Germinal center (tissue), 1 donor: Measurements from ENCODE around the gene MAPK8IP2.

Experiments
- DNase-seq: peaks from one replicate; pipeline ENCODE4 v3.0.0; 2012; ENCODE audit warnings: mixed read lengths, low spot score

Gene MAPK8IP2

DNA sequence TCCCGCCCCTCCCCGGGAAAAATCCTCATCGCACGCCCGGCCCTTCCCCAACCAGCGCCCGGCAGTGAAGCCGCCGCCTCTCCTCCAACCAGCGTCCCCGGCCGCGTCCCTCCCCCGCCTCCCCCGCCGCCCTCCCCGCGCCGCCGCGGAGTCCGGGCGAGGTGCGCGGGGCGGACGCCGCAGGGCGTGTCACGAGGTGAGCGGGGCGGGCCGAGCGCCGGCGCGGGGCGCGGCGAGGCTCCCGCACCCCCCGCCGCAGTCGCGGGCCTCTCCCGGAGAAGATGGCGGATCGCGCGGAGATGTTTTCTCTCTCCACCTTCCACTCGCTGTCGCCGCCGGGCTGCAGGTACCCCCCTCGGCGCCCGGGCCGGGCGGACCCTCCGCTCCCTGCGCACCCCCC, at the start of gene MAPK8IP2:
TSS of gene MAPK8IP2 (plus strand) at position 256 of the 400 bp plus-strand sequence. CDS start at position 282, 26 bp downstream.
- peak; percentile 38 for DNase-seq

DNA sequence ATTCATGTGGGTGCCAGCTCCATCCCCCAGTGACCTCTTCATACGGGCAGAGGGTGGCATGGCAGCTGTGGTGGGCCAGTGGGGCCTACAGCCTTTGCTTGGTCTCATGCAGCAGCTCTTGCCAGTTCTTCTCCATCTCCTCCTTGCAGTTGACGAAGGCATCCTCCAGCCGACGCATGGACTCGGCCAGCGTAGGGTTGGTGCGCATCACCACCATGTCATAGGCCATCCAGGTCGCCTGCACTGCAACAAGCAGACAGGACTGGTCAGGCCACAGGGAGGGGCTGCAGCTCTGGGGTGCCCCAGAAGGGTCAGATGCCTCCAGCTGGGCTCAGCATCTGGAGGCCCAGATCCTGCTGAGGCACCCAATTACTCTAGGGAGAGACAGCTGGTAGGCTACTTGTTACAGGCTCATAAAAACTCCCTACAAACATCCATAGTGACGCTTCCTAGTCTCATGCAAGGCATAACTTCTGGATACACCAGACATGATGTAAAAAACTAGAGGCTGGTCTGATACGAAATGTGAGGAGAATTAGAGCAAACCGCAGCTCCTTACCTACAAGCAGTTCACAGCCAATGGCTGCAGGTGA, 49.3 kb upstream of the MAPK8IP2 start:
- DNase-seq: no peak

DNA sequence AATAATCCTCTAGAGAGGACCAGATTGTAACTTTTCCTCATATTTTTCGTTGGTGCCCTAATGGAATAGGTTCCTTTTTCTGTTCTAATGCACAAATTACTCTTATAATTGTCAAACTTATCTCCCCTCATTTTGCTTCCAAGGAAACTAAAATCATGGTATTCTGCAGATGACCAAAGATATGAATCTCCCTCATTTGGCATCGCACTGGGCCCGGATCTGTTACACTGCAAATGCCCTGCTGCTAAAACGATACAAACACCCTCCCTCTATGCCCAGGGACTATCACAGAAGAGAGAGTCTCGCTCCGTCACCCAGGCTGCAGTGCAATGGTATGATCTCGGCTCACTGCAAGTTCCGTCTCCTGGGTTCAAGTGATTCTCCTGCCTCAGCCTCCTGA, 47.3 kb upstream of the MAPK8IP2 start:
- no peak for DNase-seq

DNA sequence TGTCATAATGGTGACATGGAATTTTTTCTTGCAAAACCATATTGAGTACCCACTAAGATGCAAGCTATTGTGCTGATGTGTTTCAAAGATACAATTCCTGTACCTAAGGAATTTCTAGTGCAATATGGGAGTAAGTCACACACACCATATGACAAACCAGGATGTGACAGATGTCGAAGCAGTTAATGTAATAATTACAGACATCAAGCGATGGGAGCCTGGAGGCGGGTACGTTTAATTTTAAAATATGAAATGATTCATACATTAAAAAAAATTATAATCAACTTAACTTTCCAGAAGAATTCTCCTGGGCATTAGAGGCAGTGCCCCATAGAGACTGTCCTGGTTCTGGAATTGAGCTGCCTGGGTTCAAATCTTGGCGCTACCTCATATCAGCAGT, 43.9 kb upstream of the MAPK8IP2 start:
- no peak for DNase-seq

DNA sequence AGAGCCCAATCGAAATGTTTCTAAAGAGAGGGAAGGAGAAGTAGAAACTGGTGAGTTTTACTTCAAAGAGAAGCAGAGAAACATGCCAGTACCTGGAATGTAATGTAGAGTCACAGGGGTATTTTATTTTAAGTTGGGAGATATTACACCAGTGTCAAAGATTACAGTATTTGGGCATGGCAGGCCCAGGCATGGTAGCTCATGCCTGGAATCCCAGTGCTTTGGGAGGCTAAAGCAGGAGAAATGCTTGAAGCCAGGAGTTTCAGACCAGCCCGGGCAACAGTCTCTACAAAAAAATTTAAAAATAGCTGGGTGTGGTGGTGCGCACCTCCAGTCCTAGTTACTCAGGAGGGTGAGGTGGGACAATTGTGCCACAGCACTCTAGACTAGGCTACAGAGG, 40.6 kb upstream of the MAPK8IP2 start:
- DNase-seq: no peak

DNA sequence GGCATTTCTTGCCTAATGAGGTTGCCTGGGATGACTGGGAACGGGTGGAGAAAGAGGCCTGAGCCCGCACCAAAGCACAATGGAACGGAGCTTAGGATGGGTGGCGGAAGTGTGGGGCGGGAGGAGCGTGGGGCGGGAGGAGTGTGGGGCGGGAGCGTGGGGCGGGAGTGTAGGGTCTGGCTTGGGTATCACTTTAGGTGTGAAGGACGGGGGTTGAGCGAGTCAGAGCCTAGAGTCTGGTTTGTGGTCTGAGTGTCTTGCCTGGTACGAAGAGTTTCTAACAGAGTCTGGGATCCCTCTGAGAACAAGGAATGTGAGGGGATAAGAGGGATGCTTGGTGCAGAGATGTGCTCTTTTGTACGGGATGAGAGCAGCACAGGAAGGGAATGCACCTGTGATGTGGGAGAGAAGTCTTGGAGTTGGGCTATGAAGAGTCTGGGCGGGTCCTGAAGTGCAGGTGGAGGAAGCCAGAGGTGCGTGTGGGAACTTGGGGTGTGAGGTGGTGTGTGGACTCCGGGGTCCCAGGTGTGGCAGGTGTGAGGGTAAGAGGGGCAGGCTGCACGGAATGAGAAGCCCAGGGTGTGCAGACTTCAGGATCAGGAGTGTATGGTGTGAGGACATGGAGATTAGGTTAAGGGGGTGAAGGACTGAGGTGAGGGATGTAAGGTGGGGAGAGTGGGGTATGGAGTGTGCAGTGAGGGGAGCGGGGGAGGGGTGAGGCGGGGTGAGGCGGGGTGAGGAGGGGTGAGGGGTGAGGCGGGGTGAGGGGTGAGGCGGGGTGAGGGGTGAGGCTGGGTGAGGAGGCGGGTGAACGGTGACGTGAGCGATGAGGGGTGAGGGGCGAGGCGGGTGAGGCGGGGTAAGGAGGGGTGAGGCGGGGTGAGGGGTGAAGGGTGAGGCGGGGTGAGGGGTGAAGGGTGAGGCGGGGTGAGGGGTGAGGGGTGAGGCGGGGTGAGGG, 38.9 kb upstream of the MAPK8IP2 start:
- DNase-seq: no peak

DNA sequence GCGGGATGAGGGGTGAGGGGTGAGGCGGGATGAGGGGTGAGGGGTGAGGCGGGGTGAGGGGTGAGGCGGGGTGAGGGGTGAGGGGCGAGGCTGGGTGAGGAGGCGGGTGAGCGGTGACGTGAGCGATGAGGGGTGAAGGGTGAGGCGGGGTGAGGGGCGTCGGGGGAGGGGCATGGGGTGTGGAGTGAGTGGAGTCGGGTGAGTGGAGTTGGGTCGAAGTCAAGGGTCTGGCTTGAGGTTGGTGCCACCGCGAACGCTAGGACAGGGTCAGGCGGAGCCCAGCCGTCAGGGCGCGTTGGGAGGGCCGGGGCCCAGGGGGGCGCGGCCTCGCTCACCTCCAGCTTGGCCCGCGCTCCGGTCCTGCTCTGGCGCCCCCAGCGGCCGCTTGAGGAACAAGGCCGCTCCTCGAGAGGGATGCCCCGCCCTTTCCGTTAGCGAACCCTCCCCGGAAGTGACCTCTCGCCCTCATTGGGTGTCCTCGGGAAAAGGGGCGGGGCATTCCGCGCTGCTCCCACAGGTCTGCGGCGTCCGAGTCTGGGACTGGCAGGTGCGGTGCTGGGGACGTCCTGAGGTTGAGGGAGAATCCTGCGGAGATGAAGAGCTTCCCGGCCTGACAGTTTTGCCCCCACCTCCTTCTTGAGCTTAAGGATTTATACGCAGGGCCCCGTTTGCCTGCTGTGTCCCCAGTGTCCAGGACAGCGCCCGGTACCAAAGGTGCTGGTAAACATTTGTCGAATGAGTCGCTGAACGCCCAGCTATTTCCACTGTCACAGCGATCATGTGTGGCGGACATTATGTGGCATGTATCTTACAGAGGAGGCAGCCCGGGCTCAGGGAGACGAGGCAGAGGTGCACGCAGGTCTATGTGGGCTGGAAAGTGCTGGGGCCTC, 37.8 kb upstream of the MAPK8IP2 start, which contains the start of gene SYCE3:
TSS of gene SYCE3 (minus strand) at position 397 of the 890 bp plus-strand sequence. CDS start 6,514 bp downstream, outside the sequence.
- peak; percentile 93 for DNase-seq

DNA sequence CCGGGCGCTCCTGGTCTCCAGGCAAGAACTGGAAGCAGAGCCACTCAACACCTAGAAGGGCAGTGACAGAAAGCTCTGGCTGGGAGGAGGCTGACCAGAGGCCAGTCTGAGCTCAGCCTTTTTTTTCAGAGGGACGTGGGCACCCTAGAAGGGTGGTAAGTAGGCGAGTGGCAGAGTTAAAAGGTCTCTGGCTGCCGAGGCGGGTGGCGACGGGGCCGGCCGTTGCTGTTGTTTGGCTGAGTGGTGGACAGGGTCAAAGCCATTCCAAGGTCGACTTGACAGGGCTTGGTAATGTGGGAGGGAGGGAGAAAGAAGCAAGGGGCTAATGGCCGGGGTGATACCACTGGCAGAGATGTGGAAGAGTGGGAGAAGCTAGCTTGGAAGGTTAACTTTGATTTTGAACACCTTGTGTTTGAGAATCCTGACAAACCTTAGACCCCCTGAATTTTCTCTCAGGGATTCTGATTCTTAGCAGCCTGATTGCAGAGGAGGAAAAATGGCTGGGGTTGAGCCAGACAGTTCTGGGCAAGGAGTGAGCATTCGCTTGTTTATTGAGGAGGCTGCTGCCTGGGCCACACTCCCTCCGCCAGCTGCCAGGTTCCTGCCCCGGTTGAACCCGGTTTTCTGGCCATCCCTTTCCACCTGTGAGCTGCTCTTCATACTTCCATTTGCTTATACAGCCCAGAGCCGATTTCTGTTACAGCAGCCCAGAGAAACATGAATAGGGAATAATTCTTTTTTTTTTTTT, 37.0 kb upstream of the MAPK8IP2 start:
- no peak for DNase-seq

DNA sequence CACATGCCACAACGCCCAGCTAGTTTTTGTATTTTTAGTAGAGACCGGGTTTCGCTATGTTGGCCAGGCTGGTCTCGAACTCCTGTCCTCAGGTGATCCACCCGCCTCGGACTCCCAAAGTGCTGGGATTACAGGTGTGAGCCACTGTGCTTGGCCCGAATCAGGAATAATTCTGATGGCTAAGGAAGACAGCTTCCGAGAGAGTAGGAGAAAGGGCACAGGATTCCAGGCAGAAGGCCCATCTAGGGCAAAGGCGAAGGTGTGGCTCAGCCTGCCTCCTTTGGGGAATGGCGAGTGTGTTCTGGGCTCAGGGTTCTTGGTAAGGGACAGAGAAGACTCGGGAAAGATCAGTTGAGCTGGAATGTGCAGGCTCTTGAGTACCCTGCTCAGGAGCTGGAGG, 36.3 kb upstream of the MAPK8IP2 start:
- DNase-seq: no peak

DNA sequence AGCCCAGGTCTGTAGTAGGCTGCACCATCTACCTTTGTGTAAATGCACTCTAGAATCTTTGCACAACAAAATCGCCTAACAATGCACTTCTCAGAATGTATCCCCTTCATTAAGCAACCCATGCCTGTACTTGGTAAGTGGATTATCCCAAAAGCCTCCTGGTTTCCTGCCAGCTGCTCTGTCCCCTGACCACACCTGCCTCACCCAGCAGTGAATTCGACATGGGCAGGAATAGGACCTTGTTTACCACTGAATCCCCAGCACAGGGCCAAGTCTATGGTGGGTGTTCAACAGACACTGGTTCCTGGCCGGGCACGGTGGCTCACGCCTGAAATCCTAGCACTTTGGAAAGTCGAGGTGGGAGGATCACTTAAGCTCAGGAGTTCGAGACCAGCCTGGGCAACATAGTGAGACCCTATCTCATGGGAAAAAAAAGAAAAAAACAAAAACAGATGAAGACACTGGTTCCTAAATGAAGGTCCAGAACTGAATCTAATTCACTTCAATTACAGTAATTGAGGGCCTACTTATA, 32.8 kb upstream of the MAPK8IP2 start:
- no peak for DNase-seq

DNA sequence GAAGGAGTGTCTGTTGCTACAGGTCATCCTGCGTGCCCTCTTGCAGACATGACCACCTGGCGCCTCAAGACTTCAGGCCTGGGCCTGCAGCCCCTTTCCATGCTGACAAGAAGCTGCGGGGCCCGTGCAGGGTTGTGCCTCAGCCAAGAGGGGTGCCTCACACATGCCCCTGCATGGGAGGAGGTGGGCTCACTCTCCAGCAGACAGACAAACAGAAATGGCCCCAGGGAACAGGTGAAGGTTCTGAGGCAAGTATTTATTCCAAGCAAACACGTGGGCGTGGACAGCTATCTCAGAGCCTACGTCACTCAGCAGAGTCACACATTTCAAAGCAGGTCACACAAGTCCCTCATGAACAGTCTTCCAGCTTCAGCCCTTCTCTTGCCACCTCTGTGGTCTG, 32.0 kb upstream of the MAPK8IP2 start:
- no peak for DNase-seq

DNA sequence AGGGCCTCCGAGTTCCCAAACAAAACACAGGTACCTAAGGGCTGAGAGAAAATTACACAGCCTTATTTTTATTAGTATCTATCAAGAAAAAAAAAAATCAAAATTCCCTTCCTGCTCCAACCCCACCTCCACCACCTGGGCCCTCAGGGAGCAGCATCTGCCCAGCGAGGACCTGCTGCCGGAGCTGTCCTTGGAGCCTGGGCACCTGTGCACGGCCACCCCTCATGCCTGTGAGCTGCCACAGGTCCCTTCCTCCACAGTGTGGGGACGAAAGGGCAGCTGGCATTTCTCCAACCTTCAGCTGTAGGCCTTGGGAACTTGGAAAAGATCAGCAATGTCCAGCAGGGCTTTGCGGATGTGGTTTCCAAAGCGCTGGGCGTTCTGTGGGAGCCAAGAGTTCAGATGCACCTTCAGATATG, 31.5 kb upstream of the MAPK8IP2 start:
- DNase-seq: no peak

DNA sequence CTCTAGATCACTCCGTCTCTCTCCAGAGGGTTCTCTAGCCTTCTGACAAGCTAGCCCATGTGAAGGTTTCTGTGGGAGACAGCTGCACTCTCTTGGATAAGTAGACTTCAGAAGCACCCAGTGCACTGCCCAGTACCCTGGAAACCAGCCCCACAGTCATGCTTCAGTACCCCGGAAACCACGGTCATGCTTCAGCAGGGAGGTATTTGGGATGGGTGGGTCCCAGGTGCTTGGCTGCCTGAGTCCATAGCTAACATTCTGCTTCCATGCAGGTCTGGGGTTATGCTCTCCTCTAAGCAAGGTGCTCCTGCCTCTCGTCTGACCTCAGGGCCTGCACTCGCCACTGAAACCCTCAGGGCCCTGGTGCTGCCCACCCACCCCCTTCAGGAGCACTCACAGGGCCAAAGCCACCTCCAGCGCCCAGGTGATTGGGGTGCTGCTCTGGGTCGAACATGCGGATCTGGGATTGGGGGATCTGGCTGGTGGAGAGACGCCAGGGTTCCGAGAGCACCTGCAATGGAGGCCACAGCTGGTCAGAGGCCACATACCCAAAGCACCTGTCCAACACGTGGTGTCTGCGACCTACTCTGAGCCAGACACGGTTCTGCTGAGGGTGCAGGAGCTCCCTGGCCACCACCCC, 30.6 kb upstream of the MAPK8IP2 start:
- DNase-seq: no peak

DNA sequence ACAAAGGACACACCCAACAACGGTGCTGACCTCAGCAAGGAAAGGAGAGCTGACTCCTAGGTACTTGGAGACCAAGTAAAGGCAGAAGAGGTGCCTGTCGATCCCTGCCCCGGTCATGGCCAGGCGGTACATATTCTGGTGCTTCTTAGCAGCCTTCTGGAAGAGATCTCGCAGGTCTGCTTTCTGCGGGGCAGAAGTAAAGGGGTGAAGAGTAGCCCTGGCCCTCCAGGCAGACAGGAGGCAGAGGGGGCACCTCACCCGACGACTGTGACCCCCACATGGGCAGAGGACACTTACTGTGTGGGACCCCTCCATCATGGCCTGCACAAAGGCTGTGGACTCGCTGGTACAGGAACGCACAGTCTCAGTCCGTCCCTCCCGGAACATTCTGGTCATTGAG, 29.7 kb upstream of the MAPK8IP2 start:
- DNase-seq: no peak

DNA sequence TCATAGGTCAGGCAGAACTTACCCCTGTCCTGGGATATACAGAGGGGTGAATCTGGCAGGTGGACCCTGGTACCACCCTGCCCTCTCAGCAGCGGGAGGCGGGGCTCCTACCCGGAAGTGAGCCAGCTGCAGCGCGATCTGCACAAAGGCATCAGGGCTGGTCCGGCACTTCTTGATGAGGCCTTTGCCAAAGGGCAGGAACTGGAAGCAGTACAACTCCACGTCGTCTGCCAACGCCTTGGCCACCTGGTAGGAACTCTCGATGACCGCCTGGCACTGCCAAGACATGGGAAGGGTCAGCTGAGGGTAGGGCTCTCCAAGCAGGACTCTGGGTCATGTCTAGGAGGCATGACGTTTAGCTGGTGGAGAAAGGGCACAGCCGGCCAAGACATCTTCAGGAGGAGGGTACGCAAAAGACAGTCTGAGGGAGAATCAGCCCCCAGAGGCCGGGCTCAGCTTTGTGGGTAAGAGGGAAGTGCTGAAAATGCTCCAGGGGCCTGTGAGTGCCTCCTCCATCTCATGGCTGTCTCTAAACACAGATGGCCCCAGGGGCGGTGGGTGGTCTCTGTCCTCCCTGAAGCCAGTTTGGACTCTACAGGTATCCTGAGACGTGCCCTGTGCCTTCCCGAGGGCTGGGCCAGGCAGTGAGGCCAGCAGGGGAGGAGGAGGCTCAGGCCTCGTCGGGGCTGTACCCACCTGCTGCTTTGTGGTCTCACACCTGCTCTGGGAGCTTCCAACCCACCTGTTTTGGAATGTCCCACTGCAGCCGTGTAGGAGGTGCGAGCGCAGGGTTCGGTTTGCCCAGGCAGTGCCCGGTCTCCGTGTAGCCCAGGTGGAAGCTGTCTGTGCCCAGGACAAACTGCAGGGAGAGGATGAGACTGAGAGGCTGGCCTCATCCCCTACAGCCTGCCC, 29.1 kb upstream of the MAPK8IP2 start:
- no peak for DNase-seq

DNA sequence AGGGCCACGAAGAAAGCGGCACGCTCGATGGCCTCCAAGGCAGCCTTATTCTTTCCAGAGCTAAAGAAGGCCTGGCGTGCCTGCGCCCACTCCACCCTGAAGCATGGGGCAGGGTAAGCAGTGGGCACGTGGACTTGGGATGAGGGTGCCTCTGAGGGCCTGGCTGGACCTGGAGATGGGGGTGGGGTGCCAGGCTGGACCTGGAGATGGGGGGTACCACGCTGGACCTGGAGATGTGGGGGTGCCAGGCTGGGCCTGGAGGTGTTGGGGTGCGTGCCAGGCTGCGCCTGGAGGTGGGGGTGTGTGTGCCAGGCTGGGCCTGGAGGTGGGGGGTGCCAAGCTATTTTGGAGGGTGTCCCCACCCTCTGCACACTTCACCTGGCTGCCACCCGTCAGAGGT, 27.6 kb upstream of the MAPK8IP2 start:
- no peak for DNase-seq

DNA sequence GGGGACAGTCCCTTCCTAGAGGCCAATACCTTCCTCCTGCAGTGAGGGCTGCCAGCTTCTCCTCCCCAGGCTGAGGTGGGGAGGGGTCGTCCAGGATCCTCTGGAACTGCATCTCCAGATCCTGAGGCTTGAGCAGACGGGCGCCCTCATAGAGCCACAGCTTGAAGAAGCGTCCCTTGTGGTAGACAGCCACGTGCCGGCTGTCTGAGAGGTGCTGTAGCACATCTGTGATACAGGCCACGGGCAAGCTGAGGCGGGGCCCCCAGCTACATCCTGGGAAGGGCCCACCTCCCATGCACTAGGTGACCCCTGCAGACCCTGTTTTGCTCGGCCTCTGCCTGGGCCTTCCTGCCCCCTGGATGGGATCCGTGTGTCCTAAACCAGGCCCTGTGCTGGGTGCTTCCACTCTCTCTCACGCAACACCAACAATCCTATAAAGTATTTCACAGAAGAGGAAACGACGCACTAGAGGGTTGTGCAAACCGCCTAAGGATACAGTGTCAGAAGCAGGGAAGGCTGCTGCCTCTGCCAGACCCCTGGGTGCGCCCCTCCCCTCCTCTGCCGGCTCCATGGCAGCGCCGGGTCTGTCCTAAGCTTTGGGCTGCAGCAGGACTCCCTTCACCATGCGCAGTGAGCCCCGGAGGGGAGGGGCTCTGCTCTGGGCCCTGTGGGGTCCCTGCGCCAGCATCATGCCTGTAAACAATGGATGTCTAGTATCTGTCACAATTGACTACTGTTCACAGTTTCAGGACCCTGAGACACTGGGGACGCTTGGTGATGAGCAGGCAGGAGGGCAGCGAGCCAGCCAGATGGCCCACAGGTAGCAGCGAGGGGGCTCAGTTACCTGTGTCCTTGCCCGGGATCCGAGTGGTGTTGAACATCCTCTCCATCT, 26.9 kb upstream of the MAPK8IP2 start:
- DNase-seq: no peak

DNA sequence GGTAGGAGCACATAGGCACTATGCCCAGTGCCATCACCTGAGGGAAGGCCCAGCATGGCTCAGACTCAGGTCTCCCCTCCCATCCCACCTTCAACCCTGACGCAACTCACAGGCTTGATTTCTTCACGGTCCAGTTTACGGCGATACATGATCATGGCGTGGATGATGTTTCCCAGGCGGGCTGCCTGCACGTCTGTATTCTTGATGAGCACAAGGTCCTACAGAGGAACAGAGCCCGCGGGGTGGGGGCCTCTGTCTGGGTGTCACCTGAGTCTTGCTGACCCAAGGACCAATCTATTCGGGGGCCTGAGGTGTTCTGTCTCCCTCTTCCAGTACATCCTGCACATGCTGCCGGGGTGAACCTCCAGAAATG, 26.2 kb upstream of the MAPK8IP2 start:
- no peak for DNase-seq
